ENCODE results near the gene DTX1. TPM values are rescaled to one million over a fixed set of nuclear protein-coding genes. Genes with fewer than 3 reads are reported as not detected.

DTX1 gene
- total and polyA plus RNA-seq, 4 donors: 0.15 to 4.8 (median 2.3) TPM

DNA sequence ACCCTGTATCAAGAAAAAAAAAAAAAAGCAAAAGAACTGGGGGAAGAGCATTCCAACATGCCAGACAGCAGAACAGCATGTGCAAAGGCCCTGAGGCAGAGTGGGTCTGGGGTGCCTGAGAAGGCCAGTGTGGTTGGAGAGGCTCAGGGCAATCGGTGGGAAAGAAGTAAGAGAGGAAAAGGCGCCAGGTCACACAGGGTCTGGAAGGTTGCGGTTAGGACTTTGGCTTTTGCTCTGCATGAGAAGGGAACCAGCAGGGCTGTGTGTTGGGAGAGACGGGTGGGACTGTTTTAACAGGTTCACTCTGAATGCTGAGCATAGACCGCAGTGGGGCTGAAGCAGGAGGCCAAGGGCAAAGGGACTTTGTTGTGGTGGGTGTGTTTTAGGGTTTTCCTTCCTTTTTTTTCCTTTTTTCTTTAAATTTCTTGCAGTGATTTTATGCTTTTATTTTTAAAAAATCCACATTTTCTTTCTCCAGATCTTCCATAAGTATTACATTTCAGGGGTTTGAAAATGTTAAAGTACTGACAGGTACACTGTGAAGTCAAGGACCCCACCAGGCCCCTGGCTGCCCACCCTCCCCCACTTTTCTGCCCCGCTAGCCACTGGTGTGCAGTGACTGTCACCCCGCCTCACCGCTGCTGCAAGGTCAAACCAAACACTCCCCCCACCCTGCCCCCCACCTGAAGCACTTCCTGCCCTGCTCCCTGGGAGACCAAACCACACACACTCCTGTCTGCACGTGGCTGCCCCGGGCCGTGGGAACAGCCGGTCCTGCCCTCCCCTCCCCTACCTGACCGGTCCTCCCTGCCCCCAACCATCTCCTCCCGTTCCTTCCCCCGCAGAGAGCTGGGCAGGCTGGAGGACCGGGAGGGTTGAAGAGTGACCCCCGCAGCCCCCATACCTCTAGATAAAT lies 30.0 kb downstream of the DTX1 start:
- Histone ChIP-seq H3K9me3 (ENCODE audit: control insufficient read depth, low read length) (no peaks in the 10 kb centered on the region), H3K4me3 (ENCODE audit: low read length in 2 of 2) (no peak overlapping the region), H3K27me3 (ENCODE audit: control insufficient read depth in 1 of 2, insufficient read depth in 2 of 2, low read length in 1 of 2) (no peaks in the 10 kb centered on the region), H3K4me1 (ENCODE audit: control insufficient read depth in 1 of 2, insufficient read depth in 2 of 2, low read length in 2 of 2) (no peaks in the 10 kb centered on the region), H3K36me3 (ENCODE audit: control insufficient read depth in 1 of 2, insufficient read depth in 2 of 2, low read length in 1 of 2) (no peaks in the 10 kb centered on the region), H3K27ac (ENCODE audit: low read depth in 1 of 2, low read length in 2 of 2) (no peak overlapping the region)
- 28 to 33% methylated on average over 17 of the region's 17 CpGs for WGBS, 2 donors
- ATAC-seq (ENCODE audit: low FRiP score): no peak
- DNase-seq: no peak
- intact Hi-C loops (cut with DNase I): no loop called here

DNA sequence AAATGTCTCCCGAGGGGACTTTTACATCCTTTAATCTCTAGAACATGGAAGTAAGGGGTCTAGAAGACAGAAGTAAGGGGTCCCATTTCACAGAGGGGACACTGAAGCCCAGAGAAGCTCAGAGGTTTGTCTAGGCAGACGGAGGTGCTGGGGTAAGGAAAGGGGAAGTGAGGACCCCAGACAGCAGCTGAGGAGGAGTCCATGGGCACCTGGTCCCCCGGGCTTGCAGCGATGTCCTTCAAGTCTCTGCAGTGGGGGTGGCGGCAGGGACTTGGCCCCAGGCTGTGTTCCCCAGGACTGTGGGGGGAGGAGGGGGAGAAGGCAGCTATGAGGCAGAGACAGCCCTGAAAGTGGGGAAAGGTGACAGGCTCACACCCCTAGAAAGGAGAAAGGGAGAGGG lies 30.7 kb downstream of the DTX1 start:
- whole genome bisulfite sequencing, 2 donors: 53 to 61% methylated on average over 5 of the region's 5 CpGs
- H3K4me3 ChIP-seq (ENCODE audit: low read length in 2 of 2): no peak overlapping the region
- H3K9me3 ChIP-seq (ENCODE audit: control insufficient read depth, low read length): no peaks in the 10 kb centered on the region
- H3K36me3 ChIP-seq (ENCODE audit: control insufficient read depth in 1 of 2, insufficient read depth in 2 of 2, low read length in 1 of 2): no peaks in the 10 kb centered on the region
- no peak overlapping the region for H3K27ac ChIP-seq (ENCODE audit: low read depth in 1 of 2, low read length in 2 of 2)
- no peak for DNase-seq
- no peaks in the 10 kb centered on the region for H3K27me3 ChIP-seq (ENCODE audit: control insufficient read depth in 1 of 2, insufficient read depth in 2 of 2, low read length in 1 of 2)
- intact Hi-C loops (cut with DNase I): no loop called here
- no peaks in the 10 kb centered on the region for H3K4me1 ChIP-seq (ENCODE audit: control insufficient read depth in 1 of 2, insufficient read depth in 2 of 2, low read length in 2 of 2)
- ATAC-seq (ENCODE audit: low FRiP score): no peak

DNA sequence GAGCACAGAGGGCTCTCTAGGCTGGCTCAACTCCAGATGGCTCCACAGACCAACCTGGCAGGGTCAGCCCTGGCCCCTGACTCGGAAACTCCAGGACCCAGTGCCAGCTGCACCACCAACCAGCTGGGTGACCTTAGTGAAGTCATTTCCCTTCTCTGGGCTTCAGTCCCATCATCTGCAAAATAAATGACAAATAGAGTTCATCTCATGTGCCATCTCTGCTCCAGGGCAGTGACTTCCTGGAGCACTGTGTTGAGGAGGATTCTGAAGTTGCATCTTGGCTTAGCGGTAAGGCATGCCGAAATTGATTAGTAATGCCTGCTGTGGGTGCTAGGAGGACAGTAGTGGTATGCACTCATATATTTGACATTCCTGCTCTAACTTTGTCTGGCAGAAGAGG lies 31.5 kb downstream of the DTX1 start:
- no peaks in the 10 kb centered on the region for H3K4me1 ChIP-seq (ENCODE audit: control insufficient read depth in 1 of 2, insufficient read depth in 2 of 2, low read length in 2 of 2)
- ATAC-seq (ENCODE audit: low FRiP score) (no peak), DNase-seq (no peak)
- intact Hi-C loops (cut with DNase I): no loop called here
- WGBS, 2 donors: 89% methylated on average over 3 of the region's 3 CpGs
- H3K9me3 ChIP-seq (ENCODE audit: control insufficient read depth, low read length): no peaks in the 10 kb centered on the region
- H3K27me3 ChIP-seq (ENCODE audit: control insufficient read depth in 1 of 2, insufficient read depth in 2 of 2, low read length in 1 of 2): no peaks in the 10 kb centered on the region
- H3K27ac ChIP-seq (ENCODE audit: low read depth in 1 of 2, low read length in 2 of 2): no peak overlapping the region
- no peak overlapping the region for H3K4me3 ChIP-seq (ENCODE audit: low read length in 2 of 2)
- no peaks in the 10 kb centered on the region for H3K36me3 ChIP-seq (ENCODE audit: control insufficient read depth in 1 of 2, insufficient read depth in 2 of 2, low read length in 1 of 2)

DNA sequence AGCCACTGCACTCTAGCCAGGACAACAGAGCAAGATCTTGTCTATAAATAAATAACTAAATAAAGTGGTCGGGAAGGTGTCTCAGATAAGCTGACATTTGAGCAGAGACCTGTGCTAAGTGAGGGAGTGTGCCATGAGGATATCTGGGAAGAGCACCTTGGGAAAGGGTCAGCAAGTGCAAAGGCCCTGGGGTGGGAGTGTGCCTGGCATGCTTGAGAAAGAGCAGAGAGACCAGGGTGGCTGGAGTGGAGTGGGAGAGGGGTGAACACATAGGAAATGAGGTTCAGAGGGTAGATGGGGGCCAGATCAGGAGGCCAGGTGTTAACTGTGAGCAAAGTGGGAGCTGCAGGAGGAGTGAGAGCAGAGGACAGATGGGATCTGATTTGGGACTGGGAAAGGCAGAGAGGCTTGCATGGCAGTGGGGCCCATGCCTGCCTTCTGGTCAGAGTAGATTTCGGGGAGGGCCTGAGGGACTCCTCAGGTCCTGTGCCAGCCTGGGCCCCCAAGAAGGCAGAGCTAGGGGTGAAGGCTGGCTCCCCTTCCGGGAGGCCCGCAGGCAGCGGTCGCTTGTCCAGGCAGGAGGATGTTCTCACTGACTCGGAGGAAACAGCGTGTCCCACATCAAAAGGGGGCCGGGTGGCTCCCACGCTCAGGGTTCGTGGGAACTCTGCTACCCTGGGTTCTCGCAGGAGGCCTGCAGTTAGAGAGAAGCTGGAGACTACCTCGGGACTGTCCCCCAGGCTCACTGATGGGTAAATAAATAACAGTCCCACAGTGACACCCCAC lies 32.6 kb downstream of the DTX1 start:
- Histone ChIP-seq H3K27ac (ENCODE audit: low read depth in 1 of 2, low read length in 2 of 2) (no peak overlapping the region), H3K36me3 (ENCODE audit: control insufficient read depth in 1 of 2, insufficient read depth in 2 of 2, low read length in 1 of 2) (no peaks in the 10 kb centered on the region), H3K9me3 (ENCODE audit: control insufficient read depth, low read length) (no peaks in the 10 kb centered on the region), H3K27me3 (ENCODE audit: control insufficient read depth in 1 of 2, insufficient read depth in 2 of 2, low read length in 1 of 2) (no peaks in the 10 kb centered on the region), H3K4me3 (ENCODE audit: low read length in 2 of 2) (no peak overlapping the region), H3K4me1 (ENCODE audit: control insufficient read depth in 1 of 2, insufficient read depth in 2 of 2, low read length in 2 of 2) (no peaks in the 10 kb centered on the region)
- ATAC-seq (ENCODE audit: low FRiP score): no peak
- intact Hi-C loops (cut with DNase I): no loop called here
- WGBS, 2 donors: 59 to 67% methylated on average over 11 to 13 of the region's 13 CpGs
- DNase-seq: no peak

DNA sequence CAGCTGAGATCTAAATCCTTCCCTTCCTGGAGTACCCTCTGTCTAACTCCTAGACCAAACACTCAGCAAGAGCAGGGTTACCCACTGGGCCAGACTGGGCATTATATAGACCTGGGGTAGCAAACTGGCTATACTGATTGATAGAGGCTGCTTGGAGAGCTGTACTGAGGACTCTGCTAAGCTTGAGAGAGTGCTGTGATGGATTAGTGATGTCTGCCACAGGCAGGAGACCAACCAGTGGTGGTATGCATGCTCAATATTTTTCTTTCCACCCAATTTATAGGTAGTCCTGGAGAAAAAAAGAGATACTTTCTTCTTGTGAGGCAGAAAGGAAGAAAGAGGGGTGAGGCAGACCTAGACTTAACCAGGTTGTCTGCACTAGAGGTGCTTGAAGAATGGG lies 33.3 kb downstream of the DTX1 start:
- H3K27me3 ChIP-seq (ENCODE audit: control insufficient read depth in 1 of 2, insufficient read depth in 2 of 2, low read length in 1 of 2): no peaks in the 10 kb centered on the region
- H3K9me3 ChIP-seq (ENCODE audit: control insufficient read depth, low read length): no peaks in the 10 kb centered on the region
- H3K27ac ChIP-seq (ENCODE audit: low read depth in 1 of 2, low read length in 2 of 2): no peak overlapping the region
- intact Hi-C loops (cut with DNase I): no loop called here
- H3K4me3 ChIP-seq (ENCODE audit: low read length in 2 of 2): no peak overlapping the region
- no peaks in the 10 kb centered on the region for H3K36me3 ChIP-seq (ENCODE audit: control insufficient read depth in 1 of 2, insufficient read depth in 2 of 2, low read length in 1 of 2)
- ATAC-seq (ENCODE audit: low FRiP score): no peak
- no peaks in the 10 kb centered on the region for H3K4me1 ChIP-seq (ENCODE audit: control insufficient read depth in 1 of 2, insufficient read depth in 2 of 2, low read length in 2 of 2)
- no peak for DNase-seq

DNA sequence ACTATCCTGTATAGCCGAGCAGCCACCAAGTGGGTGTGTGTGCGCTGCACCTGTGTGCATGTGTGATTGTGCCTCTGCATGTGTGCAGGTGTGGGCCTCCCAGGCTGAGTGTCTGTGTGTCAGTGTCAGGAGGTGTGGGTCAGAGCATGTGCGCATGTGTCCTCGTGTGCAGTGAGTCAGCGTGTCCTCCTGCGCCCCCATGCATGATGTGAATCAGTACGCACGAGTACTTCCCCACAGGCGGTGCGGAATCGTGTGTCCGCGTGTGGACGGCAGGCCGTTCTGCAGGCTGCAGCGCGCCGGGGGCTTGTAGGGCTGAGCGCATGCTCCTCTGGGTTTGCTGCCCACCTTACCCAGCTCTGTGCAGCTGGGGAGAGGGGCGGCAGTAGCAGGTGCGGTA lies 34.2 kb downstream of the DTX1 start:
- H3K36me3 ChIP-seq (ENCODE audit: control insufficient read depth in 1 of 2, insufficient read depth in 2 of 2, low read length in 1 of 2): no peaks in the 10 kb centered on the region
- intact Hi-C loops (cut with DNase I): no loop called here
- no peak overlapping the region for H3K4me3 ChIP-seq (ENCODE audit: low read length in 2 of 2)
- DNase-seq (no peak), ATAC-seq (ENCODE audit: low FRiP score) (no peak)
- H3K9me3 ChIP-seq (ENCODE audit: control insufficient read depth, low read length): no peaks in the 10 kb centered on the region
- no peaks in the 10 kb centered on the region for H3K27me3 ChIP-seq (ENCODE audit: control insufficient read depth in 1 of 2, insufficient read depth in 2 of 2, low read length in 1 of 2)
- no peak overlapping the region for H3K27ac ChIP-seq (ENCODE audit: low read depth in 1 of 2, low read length in 2 of 2)
- WGBS, 2 donors: 75 to 90% methylated on average over 21 of the region's 21 CpGs
- no peaks in the 10 kb centered on the region for H3K4me1 ChIP-seq (ENCODE audit: control insufficient read depth in 1 of 2, insufficient read depth in 2 of 2, low read length in 2 of 2)

DNA sequence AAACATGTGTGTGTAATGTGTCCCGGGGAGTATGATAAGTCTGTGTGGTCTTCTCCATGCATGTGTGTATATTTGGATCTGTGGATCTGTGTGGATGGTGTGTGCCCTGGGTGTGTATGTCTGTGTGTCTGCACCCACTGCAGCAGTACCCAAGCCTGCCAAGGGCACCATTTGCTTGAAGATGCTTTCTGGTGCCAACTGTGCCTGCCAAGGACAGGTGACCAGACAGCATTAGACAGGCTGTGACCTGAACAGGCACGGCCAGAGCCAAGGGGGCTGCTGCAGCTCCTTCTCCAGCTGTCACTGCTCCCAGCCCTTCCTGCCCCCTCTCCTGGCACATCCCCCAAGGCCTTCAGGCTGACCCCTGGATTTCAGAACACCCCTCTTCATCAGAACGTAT lies 35.0 kb downstream of the DTX1 start:
- H3K4me1 ChIP-seq (ENCODE audit: control insufficient read depth in 1 of 2, insufficient read depth in 2 of 2, low read length in 2 of 2): no peaks in the 10 kb centered on the region
- no peaks in the 10 kb centered on the region for H3K27me3 ChIP-seq (ENCODE audit: control insufficient read depth in 1 of 2, insufficient read depth in 2 of 2, low read length in 1 of 2)
- H3K36me3 ChIP-seq (ENCODE audit: control insufficient read depth in 1 of 2, insufficient read depth in 2 of 2, low read length in 1 of 2): no peaks in the 10 kb centered on the region
- no peak overlapping the region for H3K27ac ChIP-seq (ENCODE audit: low read depth in 1 of 2, low read length in 2 of 2)
- 68% methylated on average over 3 of the region's 3 CpGs for WGBS, 2 donors
- no peak overlapping the region for H3K4me3 ChIP-seq (ENCODE audit: low read length in 2 of 2)
- intact Hi-C loops (cut with DNase I): no loop called here
- ATAC-seq (ENCODE audit: low FRiP score) (no peak), DNase-seq (no peak)
- H3K9me3 ChIP-seq (ENCODE audit: control insufficient read depth, low read length): no peaks in the 10 kb centered on the region

DNA sequence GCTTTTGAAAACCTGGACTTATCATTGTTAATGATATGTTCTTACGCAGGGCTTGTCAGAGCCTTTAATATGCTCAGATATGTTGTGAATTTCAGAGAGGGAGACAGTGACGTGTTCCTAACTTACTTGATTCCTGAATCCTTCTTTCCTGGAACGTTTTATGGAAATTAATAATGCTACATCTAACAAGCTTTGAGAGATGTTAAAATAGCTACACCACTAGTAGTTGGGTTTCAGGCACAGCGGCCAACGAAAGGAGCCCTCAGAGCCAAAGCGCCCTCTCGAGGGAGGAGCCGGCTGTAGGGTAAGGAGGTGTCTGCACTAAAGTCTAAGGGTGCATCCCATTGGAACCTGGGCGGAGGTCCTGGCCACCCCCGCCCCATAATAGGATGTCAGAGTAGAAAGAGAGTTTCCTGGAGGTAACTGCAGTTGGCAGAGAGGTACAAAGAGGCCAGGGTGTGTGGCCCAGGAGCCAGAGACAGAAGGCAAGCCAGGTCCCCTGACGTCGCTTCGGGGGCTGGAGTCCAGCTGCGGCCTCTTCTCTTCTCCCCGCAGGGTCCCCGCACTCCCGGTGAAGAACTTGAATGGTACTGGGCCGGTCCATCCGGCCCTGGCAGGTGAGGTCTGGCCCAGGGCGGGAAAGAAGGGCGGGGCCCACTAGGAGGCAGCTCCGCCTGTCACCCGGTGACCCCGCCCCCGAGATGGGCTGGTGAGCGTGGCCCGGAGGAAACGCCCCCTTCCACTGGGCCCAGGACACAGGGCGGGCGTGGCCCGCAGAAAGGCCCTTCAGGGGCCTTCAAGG lies 36.3 kb downstream of the DTX1 start:
- no peak overlapping the region for H3K4me3 ChIP-seq (ENCODE audit: low read length in 2 of 2)
- no peaks in the 10 kb centered on the region for H3K27me3 ChIP-seq (ENCODE audit: control insufficient read depth in 1 of 2, insufficient read depth in 2 of 2, low read length in 1 of 2)
- no peaks in the 10 kb centered on the region for H3K4me1 ChIP-seq (ENCODE audit: control insufficient read depth in 1 of 2, insufficient read depth in 2 of 2, low read length in 2 of 2)
- intact Hi-C loops (cut with DNase I): no loop called here
- H3K9me3 ChIP-seq (ENCODE audit: control insufficient read depth, low read length): no peaks in the 10 kb centered on the region
- 7 to 9% methylated on average over 27 to 31 of the region's 31 CpGs for WGBS, 2 donors
- peak in 1 of 2 donors; percentile 59 for DNase-seq
- no peaks in the 10 kb centered on the region for H3K36me3 ChIP-seq (ENCODE audit: control insufficient read depth in 1 of 2, insufficient read depth in 2 of 2, low read length in 1 of 2)
- no peak overlapping the region for H3K27ac ChIP-seq (ENCODE audit: low read depth in 1 of 2, low read length in 2 of 2)
- no peak for ATAC-seq (ENCODE audit: low FRiP score)
